Middle frontal gyrus (tissue), 1 donor: Measurements from ENCODE around the gene GBP7.
"Not testable (repeated sequence)": the region's sequence is repeated elsewhere in the genome, so short reads cannot be mapped to it uniquely, and the experiment has no call there.

Experiments used
- DNase-seq: peaks from one replicate; pipeline ENCODE4 v3.0.0-alpha.2; 2015; ENCODE audit warnings: low spot score; ENCODE audit errors: extremely low spot score

The GBP7 gene

DNA sequence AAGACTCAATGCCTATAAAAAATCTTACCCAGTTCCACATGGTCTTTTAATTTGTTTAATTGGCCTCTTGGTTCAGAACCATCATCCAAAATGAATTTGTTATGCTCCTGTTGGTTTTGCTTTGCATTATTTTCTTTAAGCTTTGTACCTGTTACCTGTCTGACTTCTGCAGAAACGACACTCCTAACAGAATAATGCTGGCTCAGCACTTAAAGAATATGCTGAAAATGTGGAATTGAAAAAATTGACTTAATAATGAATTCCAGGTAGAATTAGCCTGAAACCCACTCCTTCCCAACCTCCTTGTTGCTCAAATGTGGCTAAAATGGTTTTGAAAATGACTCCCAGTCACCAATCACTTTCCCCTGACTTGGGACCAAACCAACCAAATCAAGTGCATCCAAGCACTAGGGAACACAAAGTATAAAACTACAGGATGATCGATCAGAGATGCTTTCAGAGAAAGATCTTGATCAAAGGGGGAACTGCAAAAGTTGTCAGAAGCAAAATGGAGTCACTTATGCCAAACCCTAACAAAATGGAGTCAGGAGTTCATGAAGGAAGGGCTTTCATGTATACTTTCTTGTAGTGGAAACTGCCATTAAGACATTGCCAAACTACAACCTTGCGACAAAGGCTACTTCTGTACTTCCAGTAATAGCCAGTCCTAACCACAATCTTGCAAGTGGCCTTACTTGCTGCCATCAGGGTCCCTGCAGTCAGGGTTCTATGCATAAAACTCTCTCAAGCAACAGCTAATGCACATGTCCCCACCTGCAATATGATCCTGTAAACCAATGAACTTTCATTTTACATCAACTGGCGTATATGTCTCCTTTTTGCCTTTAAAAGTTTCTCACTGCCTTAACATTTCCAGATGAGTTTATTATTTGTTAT is 5.4 kb downstream of the GBP7 start:
- DNase-seq = no peak

DNA sequence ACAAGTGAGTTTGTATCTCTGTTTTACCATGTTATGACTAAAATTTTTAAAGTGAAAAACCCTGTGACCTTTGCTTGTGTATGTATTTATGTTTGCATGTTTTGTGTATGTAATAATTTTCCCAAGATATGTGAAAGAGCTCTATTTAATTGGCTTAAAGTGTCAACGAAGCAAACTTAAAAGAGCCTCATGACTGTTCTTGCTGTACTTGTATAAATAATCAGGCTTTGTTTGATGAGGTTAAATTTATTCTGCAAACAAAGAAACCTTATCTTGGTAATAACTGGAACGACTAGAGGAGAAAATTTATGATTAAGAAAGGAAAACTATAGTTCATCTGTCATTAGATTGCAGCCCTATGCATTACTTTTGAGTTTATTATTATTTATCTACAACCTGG is 6.6 kb downstream of the GBP7 start:
- no peak for DNase-seq

DNA sequence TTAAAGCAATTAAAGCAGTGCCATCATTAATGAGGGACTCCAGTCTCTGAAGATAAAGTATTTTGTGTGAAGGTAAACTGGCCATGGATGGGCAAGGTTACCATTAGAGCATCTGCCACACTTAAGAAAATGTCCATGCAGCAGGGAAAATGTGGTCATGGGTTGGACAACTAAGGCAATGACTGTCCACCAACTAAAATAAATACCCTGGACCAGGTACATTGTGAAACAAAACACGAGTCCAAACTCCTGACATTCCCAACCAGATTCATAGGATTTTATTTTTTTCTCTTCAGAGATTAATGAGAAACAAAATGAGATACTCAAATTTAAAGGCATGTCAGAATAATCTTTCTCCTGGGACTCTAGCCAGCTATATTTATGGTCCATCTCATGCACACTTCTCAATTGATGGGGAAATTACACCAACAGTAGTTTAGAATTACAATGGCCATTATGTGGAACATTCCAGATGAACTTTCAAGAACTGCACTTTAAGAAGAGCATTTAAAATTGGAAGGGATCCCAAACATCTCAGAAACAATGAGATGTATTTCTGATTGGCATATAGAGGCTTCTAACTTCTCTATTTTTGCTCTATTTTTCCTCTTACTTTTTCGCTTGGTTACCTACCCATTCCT is 8.1 kb downstream of the GBP7 start:
- no peak for DNase-seq

DNA sequence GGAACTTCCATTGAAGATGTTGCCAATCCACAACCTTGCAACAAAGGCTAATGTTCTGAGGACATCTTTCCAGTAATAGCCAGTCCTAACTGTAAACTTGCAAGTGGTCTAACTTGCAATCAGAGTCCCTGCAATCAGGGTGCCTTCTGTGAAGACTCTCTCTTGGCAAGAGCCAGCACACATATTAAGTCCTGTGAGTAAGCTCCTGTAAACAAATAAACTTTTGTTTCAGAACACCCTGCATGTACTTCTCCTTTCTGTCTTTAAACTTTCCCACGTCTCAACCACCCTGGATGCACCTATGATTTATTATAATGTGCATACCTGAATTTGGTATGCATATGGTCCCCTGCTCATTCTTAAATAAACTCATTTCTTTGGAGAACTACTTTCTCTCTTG is 9.1 kb downstream of the GBP7 start:
- no peak for DNase-seq

- no peak for DNase-seq
Observed at GRCh38 chr1:89165811-89166210, 10.0 kb downstream of the GBP7 start.

- no peak for DNase-seq
Observed at GRCh38 chr1:89151047-89151446, 24.8 kb downstream of the GBP7 start.

DNA sequence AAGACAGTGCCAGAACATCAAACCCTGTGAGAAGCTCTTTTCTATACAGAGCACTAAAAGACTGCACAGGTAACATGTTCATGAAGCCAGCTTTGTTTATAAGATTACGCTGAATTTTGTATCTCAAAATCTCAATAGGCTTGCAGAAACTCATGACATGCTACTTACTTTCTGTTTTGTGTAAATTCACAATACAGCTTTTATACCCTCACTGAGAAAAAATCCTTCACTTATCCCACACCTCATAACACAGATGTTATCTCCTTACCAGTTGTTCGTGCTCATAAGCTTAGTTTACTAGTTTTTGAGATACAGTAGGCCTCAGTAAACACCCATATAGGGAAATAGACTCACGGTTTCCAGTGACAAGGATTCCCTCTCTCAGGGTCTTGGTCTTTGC is 25.8 kb downstream of the GBP7 start:
- DNase-seq = no peak

- no peak for DNase-seq
Observed at GRCh38 chr1:89149229-89149628, 26.6 kb downstream of the GBP7 start.

DNA sequence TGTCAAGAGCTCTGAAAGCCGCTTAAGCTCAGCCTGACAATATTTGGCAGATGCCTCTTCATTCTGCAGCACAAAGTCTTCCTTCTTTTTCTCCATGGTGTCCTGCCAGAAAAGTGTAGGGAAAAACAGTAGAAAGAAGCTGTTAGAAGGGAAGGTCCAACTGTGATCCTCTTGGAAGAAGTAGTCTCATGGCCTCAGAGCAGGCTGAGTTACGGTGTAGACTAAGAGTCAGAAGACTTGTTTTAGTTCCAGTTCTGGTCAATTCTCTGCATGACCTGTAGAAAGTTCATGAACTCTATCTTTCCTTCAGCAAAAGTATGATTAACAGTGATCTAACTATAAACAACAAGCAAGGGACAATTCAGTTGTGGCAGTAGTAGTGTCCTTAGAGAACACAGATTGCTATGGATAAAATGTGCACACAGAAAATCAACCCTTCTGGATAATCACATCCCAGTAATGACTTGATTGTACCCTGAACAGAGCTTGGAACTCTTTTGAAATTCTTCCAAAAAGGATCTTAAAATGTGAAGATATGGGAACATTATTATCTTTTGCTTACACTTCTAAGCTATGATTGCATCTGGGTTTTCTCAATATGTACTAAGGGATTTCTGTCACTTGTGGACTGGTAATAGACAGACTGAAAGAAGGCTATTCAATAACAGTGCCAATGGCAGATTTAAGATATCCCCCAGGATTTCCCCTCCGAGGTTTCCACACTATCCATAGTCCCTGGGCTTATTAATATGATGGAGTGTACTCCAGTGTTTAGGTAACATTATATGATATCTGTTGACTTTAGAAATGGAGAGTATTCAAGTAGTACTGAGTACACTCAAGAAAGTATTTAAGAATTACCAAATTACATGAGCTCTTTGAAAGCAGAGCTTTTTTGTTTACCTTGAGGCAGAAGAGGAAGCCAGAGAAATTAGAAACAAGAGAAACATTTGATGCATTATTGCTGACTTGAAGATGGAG is 27.8 kb downstream of the GBP7 start:
- DNase-seq = no peak

DNA sequence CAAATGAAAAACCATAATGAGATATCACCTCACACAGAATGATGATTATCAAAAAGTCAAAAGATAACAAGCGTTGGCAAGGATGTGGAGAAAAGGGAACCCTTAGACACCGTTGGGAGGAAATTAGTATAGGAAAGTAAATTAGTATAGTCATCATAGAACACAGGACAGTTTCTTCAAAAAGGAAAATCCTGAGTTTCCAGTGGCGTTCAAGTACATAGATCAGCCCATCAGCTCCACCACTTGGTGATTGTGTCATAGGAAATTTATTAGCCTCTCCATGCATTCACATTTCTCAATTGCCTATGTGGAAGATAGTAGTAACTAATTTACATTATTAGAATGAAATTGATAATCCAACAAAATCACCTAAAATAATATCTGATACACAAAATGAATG is 29.1 kb downstream of the GBP7 start:
- no peak for DNase-seq

- DNase-seq = no peak
Observed at GRCh38 chr1:89143484-89143883, 32.3 kb downstream of the GBP7 start.

DNA sequence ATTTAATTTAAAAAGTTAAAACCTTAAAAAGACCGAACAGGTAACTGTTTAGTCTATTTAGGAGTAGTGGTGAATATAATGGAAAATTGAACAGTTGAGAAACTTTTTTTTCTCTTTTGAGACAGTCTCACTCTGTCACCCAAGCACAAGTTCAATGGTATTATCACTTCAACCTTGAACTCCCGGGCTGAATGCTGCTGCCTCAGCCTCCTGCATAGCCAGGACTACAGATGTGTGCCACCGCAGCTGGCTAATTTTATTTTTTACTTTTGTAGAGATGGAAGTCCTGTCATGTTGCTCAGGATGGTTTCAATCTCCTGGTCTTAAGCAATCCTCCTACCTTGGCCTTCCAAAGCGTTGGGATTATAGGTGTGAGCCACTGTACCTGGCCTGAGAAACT is 33.6 kb downstream of the GBP7 start:
- no peak for DNase-seq

GRCh38 chr1:89133747-89134146 is 42.1 kb downstream of the GBP7 start:
- no peak for DNase-seq

DNA sequence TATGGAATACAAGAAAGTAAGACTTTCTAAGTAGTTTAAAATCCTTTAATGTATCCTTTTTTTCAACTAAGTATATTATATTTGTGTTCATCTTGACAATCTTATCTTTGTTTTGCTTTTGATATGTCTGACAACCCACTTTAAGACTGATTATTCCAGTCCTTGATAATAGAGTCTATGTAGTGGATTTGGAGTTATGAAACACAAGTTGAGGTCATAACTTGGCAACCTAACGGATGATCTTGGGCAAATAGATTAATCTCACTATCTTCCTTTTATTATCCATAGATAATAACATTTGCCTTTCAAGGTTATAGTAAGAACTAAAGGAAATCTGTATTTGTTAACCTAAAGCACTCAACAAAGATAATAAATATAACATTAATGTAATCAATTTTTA is 45.1 kb downstream of the GBP7 start:
- DNase-seq = no peak

DNA sequence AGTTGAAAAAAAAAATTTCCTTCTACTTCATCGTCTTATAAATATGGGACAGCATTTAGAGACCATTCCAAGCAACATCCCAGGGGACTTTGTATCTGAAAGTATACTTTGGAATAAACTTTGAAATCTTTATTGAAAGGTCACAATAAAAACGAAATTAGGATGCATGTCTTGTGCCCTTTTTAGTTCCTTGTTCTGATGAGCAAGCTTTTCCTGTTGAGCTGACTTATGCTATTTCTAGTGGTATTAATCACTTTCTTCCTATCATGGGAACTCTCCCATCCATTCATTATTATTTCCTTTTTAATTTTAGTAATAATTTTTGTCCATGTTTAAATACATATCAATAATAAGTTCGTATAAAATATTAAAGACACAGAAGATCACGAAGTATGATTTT is 45.9 kb downstream of the GBP7 start:
- no peak for DNase-seq

- not testable (repeated sequence) for DNase-seq
Observed at GRCh38 chr1:89128003-89128458, 47.8 kb downstream of the GBP7 start.

- not testable (repeated sequence) for DNase-seq
Observed at GRCh38 chr1:89126602-89127565, 48.9 kb downstream of the GBP7 start.

DNA sequence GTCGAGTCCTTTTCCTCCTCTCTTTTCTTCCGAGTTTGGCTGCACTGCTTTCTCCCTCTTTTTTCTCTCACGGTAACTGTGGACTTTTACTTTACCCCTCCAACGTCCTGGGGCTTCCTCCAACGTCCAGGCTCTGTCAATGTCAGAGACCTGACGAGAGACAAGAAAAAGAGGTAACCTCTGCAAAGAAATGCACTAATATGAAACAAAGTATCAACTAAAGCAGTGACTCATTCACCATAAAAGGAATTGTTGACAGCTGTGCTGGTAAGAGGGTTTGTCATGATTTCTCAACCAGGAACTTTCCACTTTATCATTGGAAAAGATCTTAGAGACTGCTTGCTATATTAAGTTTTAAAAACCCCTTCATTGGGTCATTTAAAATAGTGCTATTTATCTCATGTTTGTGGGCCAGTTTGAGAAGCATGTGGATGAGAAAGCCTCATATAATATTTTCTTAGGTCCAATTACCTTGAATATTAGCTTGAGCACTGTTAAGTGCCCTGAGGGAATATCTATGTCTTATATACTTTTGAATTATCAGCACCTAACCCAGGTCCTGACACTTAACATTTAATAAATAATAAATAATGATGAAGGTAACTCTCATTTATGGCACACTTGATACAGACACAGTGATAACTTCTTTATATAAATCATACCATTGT is 49.8 kb downstream of the GBP7 start, which contains the start of gene GBP2:
GBP2 (minus strand) TSS at position 202 of the 668 bp plus-strand sequence. CDS start 4,148 bp downstream, outside the sequence.
- no peak for DNase-seq

GRCh38 chr1:89125240-89125912 is 50.4 kb downstream of the GBP7 start:
- no peak for DNase-seq
